ENCODE measurements around the gene NDRG4.
A peak's percentile ranks its signal among the peaks of the same experiment; 100 is the strongest.
"Not testable (repeated sequence)": the region's sequence is repeated elsewhere in the genome, so short reads cannot be mapped to it uniquely, and the experiment has no call there.

Gene NDRG4

DNA sequence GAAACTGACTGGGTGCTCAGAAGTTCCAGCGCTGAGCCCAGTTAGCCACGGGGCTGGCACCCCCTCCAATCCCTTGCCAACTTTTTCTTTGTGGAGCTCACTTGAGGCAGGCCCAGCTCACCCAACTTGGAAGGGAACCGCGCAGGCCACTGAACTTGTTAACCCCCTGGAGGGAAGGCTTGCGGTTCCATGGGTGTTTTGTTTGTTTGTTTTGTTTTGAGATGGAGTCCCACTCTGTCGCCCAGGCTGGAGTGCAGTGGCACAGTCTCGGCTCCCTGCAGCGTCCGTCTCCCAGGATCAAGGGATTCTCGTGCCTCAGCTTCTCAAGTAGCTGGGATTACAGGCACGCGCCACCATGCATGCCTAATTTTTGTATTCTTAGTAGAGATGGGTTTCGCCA is 34.1 kb upstream of the NDRG4 start:
- DNase-seq: no peak

DNA sequence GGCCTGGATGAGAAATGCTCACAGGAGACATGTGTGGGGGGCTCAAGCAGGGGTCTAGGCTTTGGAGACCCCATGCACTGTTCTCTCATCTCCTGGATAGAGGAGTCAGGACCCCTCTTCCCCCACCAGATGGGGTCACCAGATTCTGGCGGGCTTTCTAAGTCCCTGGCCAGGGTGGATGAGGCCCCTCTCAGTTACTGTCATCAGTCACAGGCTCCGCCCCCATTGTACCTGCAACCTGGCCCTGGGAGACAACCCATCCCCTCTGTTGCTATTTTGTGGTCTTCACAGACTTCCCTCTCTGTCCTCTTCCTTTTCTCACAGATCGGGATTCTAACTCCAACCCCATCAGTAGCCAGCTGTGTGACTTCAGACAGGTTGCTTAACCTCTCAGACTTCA is 33.5 kb upstream of the NDRG4 start:
- no peak for DNase-seq

DNA sequence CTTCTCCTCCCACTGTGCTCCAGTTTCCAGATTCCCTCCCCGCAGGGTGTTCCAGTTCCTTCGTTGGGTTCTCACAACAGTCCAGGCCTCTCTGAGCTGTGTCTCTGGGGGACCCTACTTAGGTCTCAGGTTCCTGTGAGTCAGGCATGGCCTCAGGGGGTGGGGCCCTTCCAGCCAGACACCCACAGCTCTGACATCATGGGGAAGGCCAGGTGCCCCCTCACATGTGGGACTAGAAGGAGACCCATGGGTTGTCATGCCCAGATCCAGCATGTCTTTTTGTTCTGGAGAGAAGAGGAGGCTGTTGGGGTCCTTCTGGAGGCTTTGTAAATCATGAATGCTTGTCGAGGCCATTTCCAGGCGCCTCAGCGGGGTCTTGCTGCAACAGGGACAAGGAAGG is 32.0 kb upstream of the NDRG4 start:
- DNase-seq: no peak

DNA sequence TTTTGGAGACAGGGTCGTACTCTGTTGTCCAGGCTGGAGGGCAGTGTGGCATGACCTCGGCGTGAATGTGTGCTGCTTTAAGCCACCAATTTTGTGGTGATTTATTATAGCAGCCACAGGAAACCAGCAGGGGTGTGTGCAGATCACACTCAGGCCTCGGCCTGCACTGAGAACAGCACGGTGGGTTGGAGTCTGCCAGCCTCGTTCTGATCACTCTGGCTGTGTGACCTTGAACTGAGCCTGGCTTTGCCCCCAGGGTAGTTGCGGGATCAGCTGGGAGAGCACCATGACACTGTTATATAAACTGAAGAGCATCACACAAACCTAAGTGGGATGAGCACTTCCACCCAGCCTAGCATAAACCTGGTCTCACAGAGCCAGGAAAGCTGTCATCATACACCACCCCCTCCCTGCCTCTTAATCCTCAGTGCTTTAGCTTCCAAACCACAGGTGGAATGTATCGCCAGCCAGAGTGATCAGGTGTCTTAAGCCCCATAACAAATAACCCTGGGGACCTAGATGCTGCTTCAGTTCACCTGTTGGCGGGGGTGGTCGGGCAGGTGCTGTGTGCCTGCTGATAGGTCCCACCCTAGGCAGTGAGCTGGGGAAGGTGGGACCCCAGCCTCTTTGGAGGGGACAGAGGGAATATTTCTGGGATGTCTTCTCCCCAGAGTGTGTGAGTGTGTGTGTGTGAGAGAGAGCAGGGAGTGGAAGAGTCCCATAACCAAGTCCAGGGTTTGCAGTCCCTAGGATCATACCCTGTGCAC is 28.6 kb upstream of the NDRG4 start:
- DNase-seq: no peak

DNA sequence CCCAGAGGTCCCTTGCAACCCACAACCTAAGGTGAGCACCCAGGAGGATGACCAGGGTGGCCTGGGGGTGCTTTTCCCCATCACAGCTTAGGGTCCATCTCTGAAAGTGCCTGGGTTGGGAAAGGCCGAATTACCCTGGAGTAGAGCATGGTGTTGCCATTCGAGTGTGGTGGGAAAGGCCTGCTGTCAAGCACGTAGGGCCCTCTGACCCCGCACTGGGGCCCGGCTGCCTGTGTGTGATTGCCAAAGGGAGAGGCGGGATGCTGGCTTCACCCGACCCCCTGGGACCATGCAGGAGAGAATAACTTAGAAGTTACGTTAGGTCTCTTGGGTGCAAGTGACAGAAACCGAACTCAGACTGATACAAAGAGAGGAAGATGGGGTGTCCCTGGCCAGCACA is 27.7 kb upstream of the NDRG4 start:
- DNase-seq: no peak

DNA sequence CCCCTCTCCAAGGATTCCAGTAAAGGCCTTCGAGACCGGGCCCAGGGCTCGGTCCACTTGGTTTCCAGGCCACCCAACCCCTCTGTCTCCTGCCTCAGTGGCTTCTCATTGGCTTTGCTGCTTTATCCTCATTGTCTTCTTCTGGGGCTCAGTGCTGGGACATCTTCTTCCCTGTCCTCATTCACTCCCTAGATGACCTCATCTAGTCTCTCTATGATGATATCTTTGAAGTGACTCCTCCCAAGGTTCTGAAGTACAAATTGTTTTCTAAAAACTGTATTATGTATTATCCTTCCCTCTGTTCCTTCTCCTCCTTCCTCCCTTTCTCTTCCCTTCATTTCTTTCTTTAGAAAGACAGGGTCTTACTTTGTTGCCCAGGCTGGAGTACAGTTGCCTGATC is 27.1 kb upstream of the NDRG4 start:
- DNase-seq: no peak

DNA sequence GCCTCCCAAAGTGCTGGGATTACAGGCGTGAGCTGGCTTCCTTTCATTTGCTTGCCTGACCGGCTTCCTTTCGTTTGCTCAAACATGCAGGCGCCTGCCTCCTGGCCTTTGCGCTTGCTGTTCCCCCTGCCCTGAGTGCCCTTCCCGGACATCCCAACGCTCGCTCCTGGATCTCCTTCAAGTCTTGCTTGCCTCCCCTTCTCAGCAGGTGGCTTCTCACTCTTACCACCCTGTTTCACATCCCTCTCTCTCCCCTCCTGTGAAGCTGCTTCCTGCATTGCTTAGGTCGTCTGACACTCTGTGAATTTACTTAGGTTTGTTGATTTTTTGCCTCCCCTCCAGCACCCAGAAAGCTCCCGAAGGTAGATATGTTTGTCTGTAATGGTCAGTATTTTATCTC is 25.6 kb upstream of the NDRG4 start:
- no peak for DNase-seq

DNA sequence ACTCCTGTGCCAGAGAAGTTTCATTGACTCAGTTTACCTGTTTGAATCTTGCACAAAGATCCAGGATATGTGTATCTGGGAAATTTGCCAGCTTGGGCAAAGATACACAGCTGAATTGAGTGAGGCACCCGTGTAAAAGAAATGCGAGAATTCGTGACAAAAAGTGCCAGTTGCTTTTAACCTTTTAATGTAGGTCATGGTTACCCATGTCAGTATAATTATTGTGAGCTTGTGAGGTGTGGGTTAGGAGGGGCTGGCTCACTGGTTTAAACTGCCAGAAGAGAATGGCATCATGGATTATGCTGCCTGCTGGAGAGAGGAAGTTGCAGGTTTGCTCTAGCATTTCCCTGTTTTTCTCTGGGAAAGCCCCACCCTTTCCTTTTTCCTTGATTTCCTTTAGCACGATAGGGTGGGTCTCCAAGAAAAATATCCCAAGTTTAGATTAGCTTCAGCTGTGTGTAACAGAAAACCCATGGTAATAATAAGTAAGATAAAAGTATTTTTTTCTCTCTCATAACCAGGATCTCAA is 24.8 kb upstream of the NDRG4 start:
- no peak for DNase-seq

DNA sequence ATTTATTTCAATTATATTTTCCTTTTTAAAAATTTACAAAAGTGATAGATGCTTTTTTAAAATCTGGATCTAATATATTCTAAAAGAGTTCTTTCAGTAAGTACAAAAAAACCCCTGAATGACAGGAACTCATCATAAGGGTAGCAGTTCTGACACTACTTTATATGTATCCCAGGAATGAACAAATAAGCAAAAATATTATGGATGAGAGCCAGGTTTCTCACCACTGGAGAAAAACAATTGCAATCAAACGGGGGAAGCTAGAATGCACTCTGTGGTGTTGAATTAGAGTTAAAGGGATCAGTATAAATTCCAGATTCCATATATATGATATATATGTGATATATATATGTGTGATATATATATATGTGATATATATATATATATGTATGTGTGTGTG is 23.2 kb upstream of the NDRG4 start:
- DNase-seq: no peak

DNA sequence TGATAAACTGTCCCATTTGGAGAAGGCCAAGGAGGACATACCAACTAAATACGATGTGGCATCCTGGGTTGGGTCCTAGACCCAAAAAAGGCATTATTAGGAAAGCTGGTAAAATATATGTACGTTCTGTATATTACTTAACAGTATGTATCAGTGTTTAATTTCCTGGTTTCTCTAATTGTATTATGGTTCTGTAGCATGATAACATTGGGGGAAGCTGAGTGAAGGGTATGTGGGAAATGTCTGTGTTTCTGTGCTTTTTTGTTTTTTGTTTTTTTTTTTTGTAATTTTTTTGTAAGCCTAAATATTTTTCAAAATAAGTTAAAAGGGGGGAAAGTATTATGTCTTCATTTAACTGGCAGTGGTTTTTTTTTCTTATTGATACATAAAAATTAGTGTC is 21.5 kb upstream of the NDRG4 start:
- DNase-seq: no peak

DNA sequence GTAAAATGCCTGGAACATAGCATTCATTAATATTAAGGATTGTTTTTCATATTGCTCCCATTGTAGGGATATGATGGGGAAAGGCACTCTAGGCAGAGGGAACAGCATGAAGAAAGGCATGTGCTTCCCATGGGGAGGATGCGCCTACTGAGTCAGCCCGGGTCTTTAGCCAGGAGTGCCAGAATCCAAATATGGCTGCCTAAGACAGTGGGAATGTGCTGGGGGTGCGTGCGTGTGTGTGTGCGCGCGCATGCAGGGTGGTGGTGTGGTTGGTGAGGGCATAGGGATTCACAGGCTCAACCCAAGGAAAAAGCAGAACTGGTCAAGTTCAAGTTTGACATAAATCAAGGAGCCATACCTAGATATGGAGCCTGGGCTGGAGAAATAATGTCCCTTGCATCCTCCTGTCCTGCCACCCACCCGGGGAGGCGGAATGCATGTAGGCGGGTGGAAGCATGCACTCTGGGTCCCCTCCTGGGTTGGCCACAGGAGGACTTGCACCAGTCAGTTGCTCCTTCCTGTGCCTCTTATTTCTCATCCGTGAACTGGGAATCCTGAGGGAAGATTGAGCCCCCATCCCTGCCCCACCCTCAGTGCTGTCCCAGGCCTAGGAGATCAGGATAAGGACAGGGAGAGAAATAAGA is 18.6 kb upstream of the NDRG4 start:
- DNase-seq: no peak

DNA sequence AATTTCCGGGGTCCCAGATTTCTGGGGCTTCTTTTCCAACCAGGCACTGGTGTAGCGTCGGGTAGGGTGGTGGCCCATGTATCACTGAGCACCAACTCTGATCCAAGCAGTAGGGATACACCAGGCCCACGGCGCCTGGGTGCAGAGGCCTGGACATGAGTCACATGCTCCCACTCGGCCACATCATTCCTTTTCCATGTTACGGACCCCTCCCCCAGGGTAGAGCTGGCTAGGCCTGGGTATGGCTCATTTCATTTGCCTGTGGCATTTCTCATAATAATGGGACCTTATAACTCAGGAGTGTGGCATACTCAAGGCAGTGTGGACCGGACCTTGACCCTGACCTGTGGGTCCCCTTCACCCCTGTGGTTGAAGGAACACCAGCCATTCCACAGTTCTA is 18.0 kb upstream of the NDRG4 start:
- no peak for DNase-seq

DNA sequence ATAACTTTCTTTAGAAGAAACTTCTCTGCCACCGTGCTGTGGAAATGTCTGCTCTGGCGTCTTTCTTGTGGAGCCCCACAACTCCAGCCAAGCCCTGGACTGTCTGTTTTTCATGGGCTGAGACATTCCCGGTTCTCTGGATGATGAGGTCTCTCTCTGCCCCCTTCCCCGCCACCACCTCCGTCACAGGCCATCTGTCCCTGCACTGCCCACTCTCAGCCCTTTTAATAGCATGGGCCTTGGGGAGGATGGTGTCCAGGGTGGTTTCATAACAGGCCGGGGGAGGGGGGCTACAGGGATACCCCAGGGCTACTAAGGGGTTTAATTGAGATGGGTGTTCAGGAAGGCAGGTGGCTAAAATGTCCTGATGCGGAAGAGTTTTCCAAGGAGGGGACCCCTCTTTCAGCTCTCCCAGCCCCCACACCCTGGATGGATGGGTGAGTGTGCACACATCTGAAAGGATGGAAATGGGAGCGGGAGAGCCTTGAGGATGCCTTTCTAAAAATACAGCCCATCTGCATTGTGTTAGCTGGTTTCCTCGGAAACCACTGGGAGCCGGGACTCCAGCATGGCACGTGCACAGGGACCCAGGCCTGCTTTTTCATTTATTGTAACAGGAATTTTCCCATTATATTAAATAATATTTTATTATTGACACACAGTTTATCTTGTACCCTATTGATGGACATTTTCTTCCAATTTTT is 14.6 kb upstream of the NDRG4 start:
- DNase-seq: no peak

DNA sequence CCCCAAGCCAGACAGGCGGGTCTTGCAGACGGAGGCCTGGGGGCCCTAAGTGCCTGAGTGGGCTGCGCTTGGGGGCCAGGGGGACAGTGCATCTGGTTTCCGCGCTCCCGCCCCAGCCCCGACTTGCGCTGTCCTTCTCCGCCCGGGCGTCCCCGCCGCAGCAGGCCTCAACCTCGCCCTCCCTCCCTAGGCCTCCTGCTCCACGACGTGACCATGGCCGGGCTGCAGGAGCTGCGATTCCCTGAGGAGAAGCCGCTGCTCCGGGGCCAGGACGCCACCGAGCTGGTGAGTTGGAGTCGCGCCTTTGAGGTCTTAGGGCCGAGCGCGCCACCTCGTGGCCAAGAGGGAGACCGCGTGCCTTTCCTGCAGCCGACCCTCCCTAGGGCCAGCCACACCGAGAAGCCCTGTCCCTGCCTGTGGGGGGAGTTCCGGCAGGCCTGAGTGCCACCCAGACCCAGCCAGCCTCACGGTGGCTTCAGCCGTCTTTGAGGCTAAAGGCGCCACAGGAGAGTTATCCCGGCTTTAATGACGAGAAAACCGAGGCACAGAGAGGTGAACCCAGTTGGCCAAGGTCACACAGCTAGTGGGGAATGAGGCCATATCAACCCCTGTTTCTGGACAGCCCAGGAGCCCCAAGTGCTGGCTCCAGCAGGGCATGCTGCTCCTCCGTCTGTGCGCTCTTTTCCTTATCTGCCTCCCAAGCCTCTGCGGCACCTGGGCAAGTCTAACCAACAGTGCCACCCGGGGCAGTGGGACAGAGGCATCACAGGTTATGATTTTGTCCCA is 12.2 kb upstream of the NDRG4 start:
- peak; percentile 78 for DNase-seq

DNA sequence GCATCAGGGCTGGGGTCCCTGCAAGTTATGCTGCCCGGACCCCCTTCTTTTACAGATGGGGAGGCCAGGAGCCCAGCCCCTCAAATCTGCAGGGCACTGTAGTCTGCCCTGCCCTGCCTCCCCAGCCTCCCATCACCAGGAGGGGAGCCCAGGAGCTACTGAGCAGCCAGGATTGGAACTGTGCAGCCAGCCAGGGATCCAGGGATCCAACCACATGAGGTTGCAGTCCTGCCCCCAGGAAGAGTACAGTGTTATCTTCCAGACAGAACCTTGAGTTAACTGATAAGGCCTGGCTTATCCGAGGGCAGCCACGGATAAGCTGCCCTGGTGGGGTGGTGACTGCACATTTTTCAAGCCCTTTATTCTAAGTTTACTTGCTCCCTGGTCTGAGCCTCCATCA is 11.4 kb upstream of the NDRG4 start:
- DNase-seq: no peak

DNA sequence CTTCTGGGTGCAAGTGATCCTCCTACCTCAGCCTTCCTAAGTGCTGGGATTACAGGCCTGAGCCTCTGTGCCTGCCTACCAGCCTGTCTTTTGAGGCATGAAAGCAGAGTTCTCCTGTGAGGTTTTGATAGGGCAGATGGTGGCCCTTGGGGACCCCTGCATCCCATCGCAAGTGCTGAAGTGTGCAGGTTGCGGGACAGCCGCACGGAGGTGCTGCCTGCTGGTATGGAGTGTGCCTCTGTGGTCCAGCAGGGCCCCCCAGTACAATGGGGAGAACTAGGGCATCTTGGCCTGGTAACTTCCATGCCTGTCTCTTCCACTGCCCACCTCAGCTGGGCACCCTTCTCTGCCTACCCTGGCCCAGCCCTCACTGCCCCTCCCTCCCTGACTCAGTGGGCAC is 9.9 kb upstream of the NDRG4 start:
- DNase-seq: no peak

DNA sequence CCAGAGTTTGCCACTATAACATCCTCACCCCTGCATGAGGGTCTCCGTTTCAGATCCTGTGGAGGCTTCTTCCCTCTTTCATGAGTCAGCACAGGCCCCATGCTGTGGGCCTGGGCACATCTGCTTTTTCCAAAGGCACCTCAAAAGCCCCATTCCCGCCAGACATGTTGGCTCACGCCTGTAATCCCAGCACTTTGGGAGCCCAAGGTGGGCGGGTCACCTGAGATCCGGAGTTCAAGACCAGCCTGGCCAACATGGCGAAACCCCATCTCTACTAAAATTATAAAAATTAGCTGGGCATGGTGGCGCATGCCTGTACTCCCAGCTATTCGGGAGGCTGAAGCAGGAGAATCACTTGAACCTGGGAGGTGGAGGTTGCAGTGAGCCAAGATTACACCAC is 9.4 kb upstream of the NDRG4 start:
- not testable (repeated sequence) for DNase-seq

DNA sequence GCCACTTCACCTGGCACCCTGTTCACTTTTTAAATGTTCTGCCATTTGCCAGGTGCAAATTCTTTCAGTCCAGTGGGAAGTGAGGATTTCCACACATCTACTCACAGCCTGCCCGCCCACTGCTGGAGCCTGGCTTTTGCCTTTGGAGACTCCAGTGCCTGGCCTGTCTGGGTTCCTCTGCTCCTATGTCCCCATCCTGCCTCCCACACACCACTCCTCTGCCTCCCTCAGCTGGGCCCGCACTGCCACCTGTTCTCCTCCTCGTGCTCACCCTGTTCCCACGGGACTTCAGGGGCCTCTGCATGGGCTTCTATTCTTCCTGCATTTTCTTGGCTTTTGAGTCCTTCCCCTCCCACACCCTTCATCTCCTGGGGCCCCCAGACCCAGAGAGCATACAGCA is 7.9 kb upstream of the NDRG4 start:
- DNase-seq: no peak

DNA sequence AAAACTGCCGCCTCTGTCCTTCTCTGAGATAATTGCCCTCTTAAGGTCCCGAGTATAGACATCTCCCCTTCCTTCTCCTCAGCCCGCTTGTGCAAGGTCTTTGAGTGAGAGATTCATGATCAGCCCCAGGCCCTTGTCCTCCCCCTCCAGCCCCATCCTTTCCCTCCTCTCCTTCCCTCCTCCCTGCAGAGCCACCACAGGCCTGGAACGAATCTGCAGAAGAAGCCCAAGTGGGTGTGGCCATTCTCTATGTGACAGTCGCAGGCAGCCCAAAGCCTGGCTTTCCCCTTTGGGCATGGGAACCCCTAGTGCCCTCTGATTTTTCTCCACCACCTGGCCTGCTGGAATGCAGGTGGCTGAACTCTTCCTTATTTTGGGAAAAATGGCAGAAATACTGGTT is 7.2 kb upstream of the NDRG4 start:
- no peak for DNase-seq

DNA sequence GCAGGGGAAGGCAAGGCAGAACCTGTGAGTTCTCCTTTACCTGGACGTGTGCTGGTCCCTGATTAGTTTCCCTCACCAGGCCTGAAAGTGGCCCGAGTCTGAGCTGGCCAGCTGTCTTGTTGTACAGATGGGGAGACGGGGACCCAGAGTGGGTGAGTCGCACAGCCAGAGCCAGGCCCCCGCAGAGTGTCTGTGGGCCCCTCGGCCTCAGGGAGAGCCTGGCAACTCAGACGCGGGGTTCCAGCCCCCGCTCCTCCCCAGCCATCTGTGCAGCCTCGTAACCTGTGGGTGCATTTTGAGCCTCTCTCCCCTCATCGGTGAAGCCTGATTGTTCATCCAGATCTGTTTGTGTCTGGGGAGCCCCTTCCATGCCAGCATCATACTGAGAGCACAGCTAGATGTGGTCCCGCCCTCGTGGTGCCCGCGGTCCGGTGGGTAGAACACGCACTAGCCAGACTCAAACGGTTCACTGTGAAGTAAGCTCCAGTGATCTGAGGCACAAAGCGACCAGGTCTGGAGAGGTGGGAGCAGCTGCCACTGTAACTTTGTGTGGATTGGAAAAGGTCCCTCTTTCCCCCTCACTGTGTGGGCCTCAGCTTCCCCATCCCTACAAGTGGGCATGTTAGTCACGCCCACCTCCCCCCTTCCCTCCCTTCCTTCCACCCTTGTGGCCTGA is 6.0 kb upstream of the NDRG4 start:
- DNase-seq: no peak

DNA sequence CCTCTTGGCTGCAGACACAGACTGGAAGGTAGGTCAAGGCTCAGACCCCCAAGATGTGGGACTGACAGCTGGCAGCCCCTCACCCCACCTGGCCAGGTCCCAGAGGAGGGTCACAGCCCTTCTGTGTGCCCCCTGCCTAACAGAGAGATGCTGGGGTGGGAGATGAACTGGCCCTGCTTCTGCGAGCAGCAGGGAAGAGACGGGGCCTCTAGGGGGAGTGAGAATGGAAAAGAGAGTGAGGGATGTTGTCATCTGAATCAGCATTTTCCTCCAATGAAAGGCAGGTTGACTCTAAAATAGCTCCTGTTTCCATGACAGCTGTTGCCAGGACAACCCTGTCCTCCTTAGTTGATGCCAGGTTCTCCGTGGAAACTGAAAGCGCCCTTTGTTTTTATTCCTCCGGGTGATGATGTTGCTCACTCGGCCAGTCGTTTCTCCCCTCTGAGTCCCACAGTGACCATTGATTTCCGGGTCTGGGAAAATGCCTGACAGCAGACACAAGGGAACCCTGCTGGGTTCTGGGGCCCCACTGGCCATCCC is 4.9 kb upstream of the NDRG4 start:
- DNase-seq: peak; percentile 84

All from activated CD4-positive, alpha-beta T cell treated with anti-CD3 and anti-CD28 coated beads, Interleukin-10, Interleukin-2, amounts not matched to agents 100 ng/mL and 50 ng/mL, durations not matched to agents 16 hours and 8 hours (primary cell).